AG20443 (cell line): Measurements from ENCODE around the gene PPIB.

Experiments used
- DNase-seq: peaks from one replicate; pipeline ENCODE4 v3.0.0; 2012; ENCODE audit warnings: low spot score, mixed read lengths

PPIB gene

GRCh38 chr15:64158363-64159134 lies 4.3 kb downstream of the PPIB start:
- no peak for DNase-seq

GRCh38 chr15:64157599-64158125 lies 5.2 kb downstream of the PPIB start:
- DNase-seq = no peak

DNA sequence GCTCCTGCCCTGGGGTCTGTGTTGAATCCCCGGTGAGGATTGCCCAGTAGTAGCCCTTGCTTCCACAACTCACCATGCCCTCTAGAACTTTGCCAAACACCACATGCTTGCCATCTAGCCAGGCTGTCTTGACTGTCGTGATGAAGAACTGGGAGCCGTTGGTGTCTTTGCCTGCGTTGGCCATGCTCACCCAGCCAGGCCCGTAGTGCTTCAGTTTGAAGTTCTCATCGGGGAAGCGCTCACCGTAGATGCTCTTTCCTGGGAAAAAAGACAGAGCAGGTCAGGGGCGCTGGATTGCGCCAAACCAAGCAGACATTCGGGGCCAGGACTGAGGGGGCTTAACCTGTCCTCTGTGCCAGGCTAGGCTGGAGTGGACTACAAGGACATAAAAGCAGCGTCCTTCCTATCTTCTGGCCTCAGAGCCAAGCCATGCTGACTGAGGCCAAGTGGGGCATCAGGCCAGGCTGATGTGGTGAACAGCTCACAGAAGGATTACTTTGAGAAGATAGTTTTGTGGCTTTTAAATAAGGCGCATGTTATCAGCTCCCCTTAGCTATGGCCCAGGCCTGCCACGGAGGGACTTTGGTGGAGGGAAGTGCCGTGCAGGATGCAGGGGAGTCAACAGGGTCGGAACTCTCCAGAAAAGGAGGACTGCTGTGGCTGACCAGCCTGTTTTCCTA lies 6.0 kb downstream of the PPIB start:
- DNase-seq = no peak

DNA sequence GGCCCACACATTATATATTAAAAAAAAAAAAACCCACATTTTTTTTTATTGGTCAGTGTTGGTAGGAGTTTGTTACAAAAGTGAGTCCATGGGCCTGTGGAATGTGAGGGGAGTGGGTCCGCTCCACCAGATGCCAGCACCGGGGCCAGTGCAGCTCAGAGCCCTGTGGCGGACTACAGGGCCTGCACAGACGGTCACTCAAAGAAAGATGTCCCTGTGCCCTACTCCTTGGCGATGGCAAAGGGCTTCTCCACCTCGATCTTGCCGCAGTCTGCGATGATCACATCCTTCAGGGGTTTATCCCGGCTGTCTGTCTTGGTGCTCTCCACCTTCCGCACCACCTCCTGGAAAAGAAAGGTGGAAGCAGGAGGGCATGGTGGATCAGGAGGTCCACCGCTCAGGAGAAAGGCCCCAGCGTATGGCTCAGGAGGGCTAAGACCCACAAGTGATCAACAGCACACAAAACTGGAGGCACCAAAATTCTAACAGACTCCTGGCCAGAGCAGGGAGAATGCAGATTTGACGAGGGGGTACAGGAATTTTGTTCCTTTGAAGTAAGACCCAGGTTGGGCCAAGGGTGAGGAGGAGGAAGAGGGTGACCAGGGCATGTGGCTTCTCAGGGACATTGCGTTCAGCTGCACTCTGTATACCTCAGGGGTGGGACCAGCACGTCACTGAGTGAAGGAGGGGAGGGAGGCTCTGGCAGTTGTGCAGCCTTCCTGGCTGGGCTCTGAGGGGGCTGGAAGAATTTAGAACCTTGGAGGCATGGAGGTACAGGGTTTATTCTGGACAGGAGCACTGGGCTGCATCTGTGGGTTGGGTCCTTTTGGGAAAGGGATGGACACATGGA lies 6.8 kb downstream of the PPIB start:
- DNase-seq = no peak

DNA sequence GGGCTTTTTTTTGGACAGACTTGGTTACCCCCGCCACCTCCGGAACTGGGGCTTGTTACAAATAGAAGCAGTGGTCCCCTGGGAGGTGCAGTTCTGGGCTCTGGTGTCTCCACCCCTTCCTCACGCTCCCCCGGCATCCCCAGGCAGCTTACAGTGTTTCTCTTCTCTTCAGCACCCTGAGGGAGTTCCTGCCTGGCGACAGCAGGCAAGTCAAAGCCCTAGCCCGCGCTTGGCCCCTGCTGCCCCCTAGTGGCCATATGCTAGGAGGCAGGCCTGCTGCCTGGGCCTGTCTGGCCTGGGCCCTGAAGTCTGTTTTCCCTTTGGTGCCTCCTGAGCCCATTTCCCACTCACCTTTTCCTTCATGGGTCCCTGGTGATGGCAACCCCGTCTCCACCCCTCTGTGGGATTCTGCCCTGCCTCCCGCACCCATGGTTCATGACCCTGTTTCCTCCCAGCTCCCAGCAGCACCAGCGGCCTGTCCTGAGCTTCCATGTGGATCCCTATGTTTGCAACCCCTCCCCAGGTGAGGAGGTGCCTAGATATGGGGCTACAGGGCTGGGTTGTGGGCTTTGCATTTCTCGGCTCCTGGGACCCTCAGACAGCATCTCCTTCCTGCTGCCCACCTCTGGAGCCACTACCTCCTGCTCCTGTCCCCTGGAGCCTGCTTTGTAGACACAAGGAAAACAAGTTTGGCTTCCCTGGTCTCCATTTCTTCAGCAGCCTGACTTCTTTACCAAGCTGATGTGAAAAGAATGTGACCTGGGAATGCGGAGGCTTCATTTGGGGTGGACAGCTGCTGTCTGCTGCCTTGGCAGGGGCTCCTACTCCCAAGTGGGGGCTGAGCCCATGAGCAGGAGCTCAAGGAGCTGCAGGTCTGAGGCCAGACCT lies 9.1 kb downstream of the PPIB start:
- DNase-seq = peak; percentile 96

DNA sequence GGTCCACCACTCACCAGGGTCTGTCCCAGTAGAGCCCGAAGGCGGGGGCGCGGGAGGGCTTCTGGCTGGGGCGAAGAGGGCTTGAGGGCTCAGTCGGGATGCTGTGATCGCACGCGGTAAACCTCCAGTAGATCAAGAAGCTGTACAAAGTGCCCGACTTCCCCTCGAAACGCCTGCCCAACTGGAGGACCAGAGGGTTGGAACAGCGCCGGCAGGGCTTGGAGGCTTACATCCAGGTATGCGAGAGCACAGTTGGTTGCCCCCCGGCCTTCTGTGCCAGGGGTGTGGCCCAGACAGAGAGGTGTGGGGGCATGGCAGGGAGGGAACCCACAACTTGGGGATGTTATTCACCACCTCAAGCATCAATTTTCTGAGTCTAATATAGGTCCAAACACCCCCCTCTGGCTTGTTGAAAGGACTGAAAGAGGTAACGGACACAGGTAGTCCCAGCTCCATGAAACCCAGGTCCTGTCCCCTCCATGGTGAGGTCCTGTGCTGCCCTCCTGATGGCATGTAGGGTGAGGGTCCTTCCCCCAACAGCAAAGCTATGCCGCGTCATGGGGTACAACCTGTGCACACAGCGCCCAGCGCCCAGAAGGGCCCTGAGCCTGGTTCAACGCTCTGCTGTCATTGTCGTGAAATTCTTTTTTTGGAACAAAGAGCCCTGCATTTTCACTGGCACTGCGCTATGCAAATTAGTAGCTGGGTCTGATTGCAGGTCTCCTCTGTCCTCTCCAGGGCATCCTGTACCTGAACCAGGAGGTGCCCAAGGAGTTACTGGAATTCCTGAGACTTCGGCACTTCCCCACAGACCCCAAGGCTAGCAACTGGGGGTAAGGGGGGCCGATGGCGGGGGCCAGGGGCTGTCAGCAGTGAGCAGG lies 10.1 kb downstream of the PPIB start:
- no peak for DNase-seq

- peak; percentile 38 for DNase-seq
Observed at GRCh38 chr15:64151727-64152506, 10.9 kb downstream of the PPIB start, which contains the start of gene SNX22. SNX22 (plus strand) TSS chr15:64151731; CDS start chr15:64151776, 45 bp downstream.

- no peak for DNase-seq
Observed at GRCh38 chr15:64149893-64150578, 12.8 kb downstream of the PPIB start.

DNA sequence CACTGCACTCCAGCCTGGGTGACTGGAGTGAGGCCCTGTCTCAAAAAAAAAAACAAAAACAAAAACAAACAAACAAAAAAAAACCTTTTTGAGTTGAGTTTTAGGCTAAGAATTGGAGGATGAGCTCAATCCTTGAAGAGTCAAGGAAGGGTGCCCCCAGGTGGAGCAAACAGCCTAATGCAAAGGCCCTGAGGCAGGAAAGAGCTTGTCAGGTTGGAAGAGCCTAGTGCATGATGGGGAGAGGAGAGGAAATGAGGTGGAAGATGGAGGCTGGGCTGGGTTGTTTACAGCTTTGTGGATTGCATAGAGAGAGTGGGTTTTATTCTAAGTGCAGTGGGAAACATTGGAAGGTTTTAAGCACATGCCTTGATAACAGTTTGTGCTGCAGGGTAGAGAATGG lies 13.4 kb downstream of the PPIB start:
- no peak for DNase-seq

GRCh38 chr15:64148581-64148980 lies 14.2 kb downstream of the PPIB start:
- DNase-seq = no peak

- DNase-seq = no peak
Observed at GRCh38 chr15:64148168-64148567, 14.7 kb downstream of the PPIB start.

DNA sequence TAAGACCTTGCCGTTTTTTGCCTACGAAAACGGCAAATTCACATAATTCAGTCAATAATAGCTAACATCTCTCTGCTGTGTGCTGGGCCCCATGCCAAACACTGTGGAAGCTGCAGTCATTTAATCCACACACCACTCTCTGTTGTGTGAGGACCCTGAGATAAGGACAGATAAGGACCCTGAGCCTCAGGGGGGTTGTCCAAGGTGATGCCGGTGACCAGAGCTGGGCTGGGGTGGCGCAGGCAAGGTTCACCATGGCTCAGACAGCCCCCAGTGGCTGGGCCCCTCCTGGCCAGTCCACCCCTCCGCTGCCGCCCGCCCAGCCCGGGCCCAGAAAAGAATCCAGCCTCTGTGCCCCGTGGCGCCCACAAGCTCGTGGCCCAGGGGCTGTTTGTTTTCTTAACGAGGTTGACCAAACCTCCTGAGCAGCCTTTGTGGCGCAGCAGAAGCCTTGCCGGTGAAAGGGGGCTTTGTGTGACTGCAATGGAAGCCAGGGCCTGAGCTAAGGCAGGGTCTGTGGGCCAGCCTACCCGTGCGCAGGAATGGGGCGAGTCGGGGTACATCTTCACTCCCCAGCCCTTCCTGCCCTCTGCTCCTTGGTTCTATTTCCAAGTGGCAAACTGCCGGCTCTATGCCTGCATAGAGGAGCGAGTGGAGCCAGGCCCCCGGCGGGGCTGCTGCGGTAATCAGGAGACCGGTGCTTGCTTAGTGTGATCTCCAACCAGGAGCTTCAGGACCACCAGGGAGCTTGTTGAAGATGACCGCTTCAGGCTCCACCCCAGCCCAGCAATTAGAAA lies 15.7 kb downstream of the PPIB start:
- no peak for DNase-seq

DNA sequence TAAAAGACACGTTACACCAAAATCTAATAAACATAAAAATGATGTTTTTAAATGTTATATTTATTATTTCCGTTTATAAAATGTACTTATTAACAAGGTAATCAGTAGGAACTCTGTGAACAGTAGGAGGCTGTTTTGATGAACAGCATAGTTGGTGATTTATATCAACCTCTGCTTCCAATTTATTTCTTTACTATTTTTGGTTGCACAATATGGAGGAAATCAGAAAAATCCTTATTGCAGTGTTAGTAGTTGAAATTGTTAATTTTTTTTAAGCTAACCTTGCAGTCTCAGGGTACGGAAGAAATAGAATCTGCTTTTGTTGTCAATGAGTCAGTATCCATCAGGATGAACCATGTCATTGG lies 16.3 kb downstream of the PPIB start:
- no peak for DNase-seq

DNA sequence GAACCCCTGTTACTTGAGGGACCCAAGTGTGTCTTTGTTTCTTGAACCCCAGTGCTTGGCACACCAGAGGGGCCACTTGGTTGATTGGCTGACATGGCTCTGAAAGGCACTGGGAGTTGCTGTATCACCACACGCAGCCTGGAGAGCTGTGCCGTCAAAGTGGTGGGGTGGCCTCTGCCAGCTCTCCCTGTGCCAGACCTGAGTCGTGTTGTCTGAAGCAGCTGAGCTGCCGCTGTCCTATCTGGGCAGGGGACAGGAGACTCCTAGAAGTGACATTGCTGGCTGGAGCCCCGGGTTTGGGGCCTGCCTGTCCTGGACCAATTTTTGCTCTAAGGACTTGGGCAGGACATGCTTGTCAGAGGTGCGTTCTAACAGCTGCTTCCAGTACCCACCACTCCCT lies 16.8 kb downstream of the PPIB start:
- DNase-seq = no peak

DNA sequence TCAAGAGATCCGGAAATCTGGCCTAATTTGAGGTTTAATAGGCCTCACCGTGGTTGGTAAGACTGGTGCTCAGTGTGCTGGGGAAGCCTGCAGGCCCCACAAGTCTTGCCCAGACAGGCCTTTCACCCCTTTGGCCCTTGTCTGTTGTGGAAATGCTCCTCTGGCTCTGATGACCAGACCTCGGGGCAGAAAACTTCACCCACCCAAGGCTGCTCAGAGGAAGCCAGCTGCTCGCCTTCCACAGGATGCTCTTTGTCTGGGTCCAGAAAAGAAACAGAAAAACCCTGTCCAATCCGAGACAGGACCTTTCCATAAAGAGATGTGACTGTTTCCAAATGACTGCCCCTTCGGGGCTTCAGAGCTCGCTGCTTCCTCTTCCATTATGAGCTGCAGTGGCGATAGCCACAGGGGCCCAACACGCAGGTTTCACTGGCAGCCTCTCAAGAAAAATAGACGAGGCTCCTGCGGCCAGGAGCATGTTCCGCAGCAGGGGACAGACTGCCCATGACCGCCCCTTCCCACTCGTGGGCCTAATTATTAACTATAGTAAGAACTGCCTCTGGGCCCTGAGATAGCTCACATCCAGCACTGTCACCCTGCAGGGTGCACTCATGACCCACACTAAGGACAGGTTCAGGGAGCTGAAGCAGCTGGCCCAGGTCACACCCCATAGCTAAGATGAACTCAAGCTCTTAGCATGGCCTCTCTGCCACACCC lies 18.1 kb downstream of the PPIB start:
- no peak for DNase-seq

DNA sequence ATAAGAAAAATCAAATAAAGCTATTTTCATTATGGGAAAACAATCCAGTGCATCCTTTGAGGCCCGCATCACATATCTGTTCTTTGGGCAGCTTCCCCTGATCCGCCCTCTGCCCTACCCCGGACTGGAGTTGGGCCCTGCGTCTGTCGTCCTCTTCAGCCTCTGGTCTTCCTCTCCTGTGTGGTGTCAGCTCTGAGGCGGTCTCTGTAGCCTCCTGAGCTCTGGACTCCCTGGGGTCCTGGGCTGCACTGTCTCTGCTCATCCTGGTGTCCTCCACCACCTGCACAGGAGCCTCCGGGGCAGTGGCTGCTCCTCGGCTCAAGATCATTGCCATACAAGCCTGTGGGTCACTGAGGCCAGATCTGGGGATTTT lies 18.6 kb downstream of the PPIB start:
- DNase-seq = no peak

DNA sequence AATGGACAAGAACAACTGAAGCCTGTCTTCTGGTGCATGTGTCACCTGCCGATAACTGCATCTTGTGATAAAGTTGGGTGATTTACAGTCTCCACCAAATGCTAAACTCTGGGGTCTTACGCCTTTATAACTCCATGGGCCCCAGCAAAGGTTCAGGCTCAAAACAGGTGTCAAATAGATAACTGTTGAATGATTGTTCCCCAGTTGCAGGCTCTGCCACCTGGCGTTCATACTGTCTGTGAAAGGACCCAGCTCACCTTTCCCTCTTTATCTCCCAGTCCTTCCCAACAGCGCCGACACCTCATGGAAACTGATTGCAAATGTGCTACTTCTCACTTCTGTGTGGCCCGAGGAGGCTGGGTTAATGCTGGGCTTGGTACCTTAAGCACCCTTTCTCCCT lies 19.5 kb downstream of the PPIB start:
- no peak for DNase-seq
